Left lung (tissue), 10 donors: Measurements from ENCODE around the gene RETN. TPM values are rescaled to one million over a fixed set of nuclear protein-coding genes. Genes with fewer than 3 reads are reported as not detected.
A peak's percentile ranks its signal among the peaks of the same experiment; 100 is the strongest.

Source experiments
- ATAC-seq: fragments of 200-7000 bp; cut with Tn5 transposase; one replicate; pipeline ENCODE4 v1.9.1; 2020; ENCODE audit warnings: moderate library complexity
- DNase-seq, 4 donors: peaks; one replicate each; pipeline ENCODE4 v3.0.0-alpha.2; 2013 to 2020
- H3K27ac ChIP-seq, 2 donors: fragments of 200-600 bp; sonication (generic) in 1 of 2; one replicate each; pipeline versions ENCODE4 v1.5.0 to v1.8.0; 2020 to 2021
- H3K27me3 ChIP-seq, 2 donors: fragments of 200-600 bp; sonication (generic) in 1 of 2; one replicate each; pipeline versions ENCODE4 v1.5.0 to v1.8.0; 2020 to 2021
- H3K36me3 ChIP-seq, 2 donors: fragments of 200-600 bp; sonication (generic) in 1 of 2; one replicate each; pipeline versions ENCODE4 v1.5.0 to v1.8.0; 2020 to 2021
- H3K4me1 ChIP-seq, 2 donors: fragments of 200-600 bp; one replicate each; pipeline ENCODE4 v1.8.0; 2021
- H3K4me3 ChIP-seq, 2 donors: fragments of 200-600 bp; sonication (generic) in 1 of 2; one replicate each; pipeline versions ENCODE4 v1.5.0 to v1.8.0; 2020 to 2021; ENCODE audit warnings: mild to moderate bottlenecking in 1 of 2
- H3K9me3 ChIP-seq, 2 donors: fragments of 200-600 bp; sonication (generic) in 1 of 2; one replicate each; pipeline versions ENCODE4 v1.5.0 to v1.8.0; 2020 to 2021
- intact Hi-C, 2 donors: fragments of 100-400 bp; cut with DNase I; formaldehyde crosslinking; loops; one replicate each; pipeline versions ENCODE4 v1.11.2 to v1.14.2; 2022
- polyA plus RNA-seq, 6 donors: library from polyadenylated mRNA; unstranded; fragments of 120-200 nt; gene quantifications; one replicate each; pipeline ENCODE4 v1.2.1, GENCODE V29; 2013; ENCODE audit not compliant: insufficient read length in 6 of 6
- total RNA-seq, 2 donors: library from RNA; stranded (reverse); fragmentation: NEBNext Ultra II Directional; extraction: Animal tissue kit (Norgen Biotek cat#: 25700); gene quantifications; one replicate each; pipeline ENCODE4 v1.2.1, GENCODE V29; 2021
- TF ChIP-seq, protein P1 (sequence below), 2 donors: fragments of 200-600 bp; sonication (generic) in 1 of 2; IDR thresholded peaks; one replicate each; pipeline versions ENCODE4 v1.5.0 to v1.8.0; 2021; ENCODE audit warnings: antibody characterized with exemption in 2 of 2
- donor health status: DM: no; HTN: yes; CAD: no.
- donor health status: DM: no; HTN: no; CAD: no.

Gene RETN
- total and polyA plus RNA-seq, 8 donors, result 1.2 to 22.4 (median 2.3) TPM

DNA sequence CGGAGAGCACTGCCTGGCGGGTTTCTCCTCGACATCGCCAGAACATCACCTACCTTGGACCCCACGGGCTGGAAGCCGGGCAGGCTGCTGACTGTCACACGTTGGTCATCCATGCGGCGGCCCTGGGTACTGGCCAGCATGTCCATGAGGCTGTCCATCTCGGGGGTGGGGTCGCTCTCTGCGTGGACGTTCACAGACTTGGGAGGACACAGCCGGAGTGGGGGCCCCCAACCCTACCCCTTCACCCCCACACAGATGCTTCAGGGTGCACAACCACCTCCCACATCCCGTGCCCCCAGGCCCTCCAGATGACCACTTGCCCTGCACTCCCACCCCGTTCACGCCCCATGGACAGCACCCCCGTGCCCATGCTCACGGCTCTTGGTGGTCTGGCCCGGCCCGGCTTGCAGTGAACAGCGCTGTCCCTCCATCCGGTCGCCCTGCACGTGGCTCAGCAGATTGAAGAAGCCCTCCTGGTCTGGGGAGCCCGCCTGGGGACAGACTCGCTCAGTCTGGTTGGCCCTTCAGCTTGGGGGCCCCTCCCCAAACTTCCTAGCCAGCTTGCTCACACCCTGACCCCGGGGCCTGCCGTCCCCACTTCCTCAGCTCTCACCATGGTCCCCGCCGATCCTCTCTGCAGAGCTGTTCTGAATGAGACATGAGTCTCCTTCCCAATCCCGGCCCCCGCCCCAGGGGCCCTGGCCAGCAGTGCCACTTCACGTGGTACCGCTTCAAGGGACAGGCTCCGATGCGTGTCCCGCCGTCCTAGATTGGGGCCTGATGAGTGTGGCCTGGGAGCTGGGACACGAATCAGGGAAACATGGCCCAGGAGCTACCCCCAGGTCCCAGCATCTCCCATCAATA is 36.3 kb upstream of the RETN start:
- intact Hi-C loops, result no loop called here
- no peak overlapping the region for H3K4me3 ChIP-seq
- ATAC-seq, result no peak
- peak in 1 of 4 donors; percentile 74 for DNase-seq
- no peaks in the 10 kb centered on the region for H3K9me3 ChIP-seq
- H3K27ac ChIP-seq, result no peak overlapping the region
- peaks cover 14 to 41% of the 10 kb centered on the region in 2 donors for H3K4me1 ChIP-seq
- peaks cover 0 to 13% of the 10 kb centered on the region in 2 donors for H3K36me3 ChIP-seq
- H3K27me3 ChIP-seq, result peaks cover 0 to 23% of the 10 kb centered on the region in 2 donors
- TF ChIP-seq, protein P1, sequence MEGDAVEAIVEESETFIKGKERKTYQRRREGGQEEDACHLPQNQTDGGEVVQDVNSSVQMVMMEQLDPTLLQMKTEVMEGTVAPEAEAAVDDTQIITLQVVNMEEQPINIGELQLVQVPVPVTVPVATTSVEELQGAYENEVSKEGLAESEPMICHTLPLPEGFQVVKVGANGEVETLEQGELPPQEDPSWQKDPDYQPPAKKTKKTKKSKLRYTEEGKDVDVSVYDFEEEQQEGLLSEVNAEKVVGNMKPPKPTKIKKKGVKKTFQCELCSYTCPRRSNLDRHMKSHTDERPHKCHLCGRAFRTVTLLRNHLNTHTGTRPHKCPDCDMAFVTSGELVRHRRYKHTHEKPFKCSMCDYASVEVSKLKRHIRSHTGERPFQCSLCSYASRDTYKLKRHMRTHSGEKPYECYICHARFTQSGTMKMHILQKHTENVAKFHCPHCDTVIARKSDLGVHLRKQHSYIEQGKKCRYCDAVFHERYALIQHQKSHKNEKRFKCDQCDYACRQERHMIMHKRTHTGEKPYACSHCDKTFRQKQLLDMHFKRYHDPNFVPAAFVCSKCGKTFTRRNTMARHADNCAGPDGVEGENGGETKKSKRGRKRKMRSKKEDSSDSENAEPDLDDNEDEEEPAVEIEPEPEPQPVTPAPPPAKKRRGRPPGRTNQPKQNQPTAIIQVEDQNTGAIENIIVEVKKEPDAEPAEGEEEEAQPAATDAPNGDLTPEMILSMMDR (IDR thresholded peaks at IDR 0.05), result no peak

DNA sequence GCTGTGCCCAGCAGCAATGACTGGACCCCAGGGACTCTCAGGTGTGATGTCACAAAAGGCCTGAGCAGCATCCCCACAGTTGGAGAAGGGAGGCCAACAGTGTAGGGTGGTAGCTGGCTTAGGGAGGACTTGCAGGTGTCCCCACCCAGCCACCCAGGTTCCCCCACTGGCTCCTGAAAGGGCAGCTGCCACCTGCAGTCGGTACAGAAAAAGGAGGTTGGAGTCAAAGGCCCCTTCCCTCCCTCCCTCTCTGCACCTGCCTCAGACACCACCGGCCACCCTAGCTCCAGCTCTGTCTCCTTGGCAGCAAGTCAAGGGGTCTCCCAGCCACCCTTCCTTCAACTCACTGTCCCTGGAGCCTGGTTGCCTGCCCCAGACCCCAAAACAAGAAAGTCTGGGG is 35.2 kb upstream of the RETN start, which contains the start of gene PCP2:
Gene PCP2, minus strand, starts transcription at position 22 of the 400 bp plus-strand sequence. CDS start 262 bp downstream, outside the sequence.
- DNase-seq, result no peak
- TF ChIP-seq, protein P1 (IDR thresholded peaks at IDR 0.05), result no peak
- H3K27ac ChIP-seq, result no peak within 1 kb of the TSS
- ATAC-seq, result no peak
- H3K4me1 ChIP-seq, result peaks cover 8 to 42% of the 10 kb centered on the region in 2 donors
- H3K36me3 ChIP-seq, result peaks cover 0 to 13% of the 10 kb centered on the region in 2 donors
- H3K27me3 ChIP-seq, result peaks cover 0 to 29% of the 10 kb centered on the region in 2 donors
- intact Hi-C loops, result no loop called here
- no peak within 1 kb of the TSS for H3K4me3 ChIP-seq
- H3K9me3 ChIP-seq, result no peaks in the 10 kb centered on the region

DNA sequence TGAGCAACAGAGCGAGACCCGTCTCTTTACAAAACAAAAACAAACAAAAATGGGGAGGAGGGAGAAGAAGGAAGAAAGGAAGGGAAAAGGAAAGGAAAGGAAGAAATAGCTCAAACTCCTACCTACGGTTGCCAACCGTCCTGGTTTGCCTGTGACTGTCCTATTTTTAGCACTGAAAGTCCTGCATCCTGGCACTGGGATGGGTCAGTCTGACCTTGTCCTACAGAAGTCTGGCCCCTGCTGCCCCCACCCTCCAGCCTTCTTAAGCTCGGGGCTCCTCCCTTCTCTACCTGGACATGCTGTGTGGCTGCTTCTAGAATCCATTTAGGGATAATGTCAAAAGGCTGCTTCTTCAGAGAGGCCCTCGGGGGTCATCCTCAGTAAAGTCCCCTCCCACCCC is 33.2 kb upstream of the RETN start:
- Histone ChIP-seq H3K9me3 (no peaks in the 10 kb centered on the region), H3K27me3 (peaks cover 0 to 29% of the 10 kb centered on the region in 2 donors), H3K4me3 (no peak overlapping the region), H3K4me1 (peaks cover 1 to 40% of the 10 kb centered on the region in 2 donors), H3K36me3 (peaks cover 0 to 17% of the 10 kb centered on the region in 2 donors), H3K27ac (no peak overlapping the region)
- ATAC-seq, result no peak
- TF ChIP-seq, protein P1 (IDR thresholded peaks at IDR 0.05), result no peak
- intact Hi-C loops, result no loop called here
- no peak for DNase-seq

DNA sequence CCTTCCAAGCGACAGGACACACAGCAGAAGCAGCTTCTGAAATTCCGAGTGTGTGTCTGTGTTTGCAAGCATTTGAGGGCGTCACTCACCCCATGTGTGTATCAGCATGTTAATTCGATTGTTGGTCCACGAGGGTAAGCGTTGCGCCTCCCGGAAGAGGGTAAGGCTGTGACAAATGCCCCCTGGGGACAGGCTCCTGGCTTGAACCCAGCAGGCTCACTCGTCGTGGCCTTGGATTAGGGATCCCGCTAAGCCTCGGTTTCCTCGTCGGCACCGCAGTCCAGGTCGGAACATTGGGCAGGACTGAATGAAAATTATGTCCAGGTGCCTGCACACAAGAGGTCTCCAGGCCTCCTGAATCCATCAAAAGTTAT is 32.5 kb upstream of the RETN start:
- Histone ChIP-seq H3K27ac (peak overlapping the region in 1 of 2 donors; percentile 95), H3K27me3 (peaks cover 0 to 29% of the 10 kb centered on the region in 2 donors), H3K36me3 (peaks cover 0 to 21% of the 10 kb centered on the region in 2 donors), H3K4me1 (peaks cover 0 to 33% of the 10 kb centered on the region in 2 donors), H3K4me3 (peak overlapping the region; percentile 60 to 90), H3K9me3 (no peaks in the 10 kb centered on the region)
- no peak for DNase-seq
- ATAC-seq, result no peak
- intact Hi-C loops, result no loop called here
- TF ChIP-seq, protein P1 (IDR thresholded peaks at IDR 0.05), result no peak

DNA sequence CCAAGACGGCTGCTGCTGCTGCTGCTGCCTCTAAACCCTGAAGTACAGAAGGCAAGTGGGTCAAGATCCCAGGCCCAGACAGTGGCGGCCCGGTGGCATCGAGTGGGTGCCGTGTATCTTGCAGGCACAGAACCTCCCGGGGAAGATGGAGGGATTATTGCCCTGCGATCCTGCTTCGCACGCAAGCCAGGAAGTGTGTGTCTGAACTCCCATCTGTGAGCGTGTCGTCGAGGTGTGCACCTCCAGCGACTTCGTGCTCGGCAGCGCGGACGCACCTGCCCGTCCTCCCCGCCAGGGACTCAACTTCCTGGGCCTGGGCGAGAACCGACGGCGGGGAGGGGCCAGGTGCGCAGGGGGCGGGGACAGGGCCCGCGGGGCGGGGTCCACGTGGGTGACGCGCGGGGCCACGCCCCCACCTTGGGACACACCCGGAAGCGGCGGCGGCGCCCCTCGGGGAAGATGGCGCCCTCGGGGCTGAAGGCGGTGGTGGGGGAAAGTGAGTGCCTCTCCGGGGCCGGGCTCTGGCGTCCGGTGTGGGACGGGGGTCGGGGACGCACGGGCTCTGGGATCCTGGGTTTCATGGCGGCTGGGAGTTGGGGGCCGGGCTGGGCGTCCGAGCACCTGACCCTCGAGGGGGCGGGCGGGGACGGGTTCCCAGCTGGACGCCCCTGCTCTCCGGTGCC is 32.0 kb upstream of the RETN start, which contains the start of gene STXBP2:
Gene STXBP2, plus strand, starts transcription at position 420 of the 683 bp plus-strand sequence. Its CDS starts 40 bp downstream, at position 460.
- DNase-seq (peak in 3 of 4 donors; percentile 66 to 96 (median 85)), ATAC-seq (peak; percentile 98)
- intact Hi-C loops, result no loop called here
- Histone ChIP-seq H3K4me3 (peak within 1 kb of the TSS; percentile 60 to 90), H3K4me1 (peaks cover 0 to 28% of the 10 kb centered on the region in 2 donors), H3K9me3 (no peaks in the 10 kb centered on the region), H3K27me3 (peaks cover 0 to 29% of the 10 kb centered on the region in 2 donors), H3K27ac (peak within 1 kb of the TSS; percentile 86 to 95), H3K36me3 (peaks cover 0 to 25% of the 10 kb centered on the region in 2 donors)
- TF ChIP-seq, protein P1 (IDR thresholded peaks at IDR 0.05), result peak in 1 of 2 donors; percentile 48
